HG02798 (cell line): ENCODE results near the gene BCKDHB.

Experiments
- ATAC-seq: cut with Tn5 transposase; IDR thresholded peaks from one replicate; pipeline ENCODE4 v1.9.1; 2021; ENCODE audit warnings: mild to moderate bottlenecking; ENCODE audit not compliant: unreplicated experiment, poor library complexity

Gene BCKDHB

GRCh38 chr6:80316686-80317231 lies 210.3 kb downstream of the BCKDHB start:
- ATAC-seq: no peak

GRCh38 chr6:80319196-80319595 lies 212.7 kb downstream of the BCKDHB start:
- no peak for ATAC-seq

- ATAC-seq: no peak
Observed at GRCh38 chr6:80321011-80321410, 214.5 kb downstream of the BCKDHB start.

DNA sequence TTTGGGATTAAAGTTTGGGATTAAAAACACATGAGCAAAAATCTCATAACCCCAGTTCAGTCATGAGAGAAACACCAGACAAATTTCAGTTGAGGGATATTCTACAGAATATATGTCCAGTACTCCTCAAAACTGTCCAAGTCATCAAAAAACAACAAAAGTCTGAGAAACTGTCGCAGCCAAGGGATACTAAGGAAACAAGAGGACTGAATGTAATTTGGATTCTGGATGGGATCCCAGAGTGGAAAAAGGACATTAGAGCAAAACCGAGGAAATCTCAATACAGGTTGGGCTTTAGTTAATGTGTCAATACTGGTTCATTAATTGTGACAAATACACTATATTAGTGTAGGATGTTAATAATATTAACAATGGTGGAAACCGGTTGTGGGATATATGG lies 219.3 kb downstream of the BCKDHB start:
- ATAC-seq: no peak

DNA sequence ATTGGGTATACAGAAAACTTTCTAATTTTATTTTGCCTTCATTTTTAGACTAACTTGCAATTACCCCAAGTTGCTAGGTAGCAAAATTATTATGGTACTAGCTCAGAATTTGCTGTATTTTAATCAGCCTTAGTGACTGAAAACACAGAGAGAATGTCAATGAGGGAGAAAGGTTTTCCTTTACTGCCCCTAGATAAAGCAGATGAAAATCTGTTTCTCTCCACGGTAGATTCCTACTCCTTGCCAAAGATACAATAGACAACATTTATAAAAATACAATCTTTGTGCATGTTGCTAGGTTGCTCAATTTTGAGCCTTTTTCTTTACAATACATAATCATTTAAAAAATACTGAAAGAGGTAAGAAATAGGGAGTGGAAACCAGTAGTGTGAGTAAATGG lies 222.2 kb downstream of the BCKDHB start:
- ATAC-seq: no peak

GRCh38 chr6:80329496-80329895 lies 223.0 kb downstream of the BCKDHB start:
- no peak for ATAC-seq

DNA sequence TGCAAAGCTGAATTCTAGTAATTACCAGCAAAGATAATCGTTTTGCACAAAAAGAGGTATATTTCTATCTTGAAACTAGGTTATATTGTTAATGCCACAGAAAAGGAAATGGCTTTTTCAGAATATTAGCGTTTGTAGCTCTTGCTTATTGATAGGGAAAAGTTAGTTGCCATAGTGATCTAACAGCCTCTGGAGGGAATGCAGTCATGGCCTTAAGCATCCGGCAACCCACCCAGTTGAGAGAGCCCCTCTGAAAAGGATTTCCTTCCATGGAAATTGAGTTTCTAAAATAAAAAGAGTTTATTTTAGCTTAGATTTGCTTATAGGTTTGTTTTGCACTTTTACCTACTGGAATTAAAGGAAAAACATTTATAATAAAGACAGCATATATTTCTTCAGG lies 224.5 kb downstream of the BCKDHB start:
- no peak for ATAC-seq

GRCh38 chr6:80331522-80331921 lies 225.1 kb downstream of the BCKDHB start:
- ATAC-seq: no peak

DNA sequence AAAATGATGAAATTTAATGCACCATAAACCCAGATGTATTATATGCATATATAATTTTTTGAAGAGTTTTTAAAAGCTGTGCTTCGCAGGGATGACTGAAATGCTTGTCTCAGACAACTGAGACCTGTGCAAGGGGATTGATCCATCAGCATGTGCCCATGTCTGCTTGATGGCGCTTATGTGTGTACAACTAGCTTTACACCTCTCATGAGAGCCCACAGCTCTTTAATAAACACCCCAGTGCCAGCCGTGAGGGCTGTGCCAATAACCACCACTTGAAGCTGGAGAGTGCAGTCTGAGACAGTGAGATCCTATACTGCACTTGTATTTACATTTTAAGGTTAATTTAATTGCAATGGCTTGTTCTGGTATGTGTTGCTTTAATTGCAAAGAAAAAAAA lies 225.5 kb downstream of the BCKDHB start:
- no peak for ATAC-seq

- no peak for ATAC-seq
Observed at GRCh38 chr6:80333342-80333741, 226.9 kb downstream of the BCKDHB start.

GRCh38 chr6:80335121-80335531 lies 228.7 kb downstream of the BCKDHB start:
- ATAC-seq: no peak

- no peak for ATAC-seq
Observed at GRCh38 chr6:80336911-80337310, 230.4 kb downstream of the BCKDHB start.

- ATAC-seq: peak; percentile 83
Observed at GRCh38 chr6:80338201-80338836, 231.8 kb downstream of the BCKDHB start.

- ATAC-seq: no peak
Observed at GRCh38 chr6:80339421-80339820, 232.9 kb downstream of the BCKDHB start.

DNA sequence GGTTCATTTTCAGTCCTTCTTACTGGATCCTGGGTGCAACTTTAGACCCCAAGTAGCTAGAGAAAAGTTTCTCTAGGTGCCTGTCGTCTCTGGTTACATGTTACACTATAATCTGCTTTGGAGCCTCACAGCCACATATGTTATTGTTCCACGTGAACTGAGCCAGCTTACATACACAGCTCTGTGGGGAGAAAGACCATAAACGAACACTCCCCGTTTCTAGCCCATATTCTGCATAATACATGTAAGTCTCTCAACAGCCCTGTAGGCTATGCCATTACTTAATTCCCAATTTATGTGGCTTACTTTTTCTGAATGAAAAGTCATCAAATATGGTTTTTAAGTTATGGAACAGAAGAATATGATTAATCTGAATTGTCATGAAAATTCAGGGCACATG lies 233.8 kb downstream of the BCKDHB start:
- ATAC-seq: no peak

DNA sequence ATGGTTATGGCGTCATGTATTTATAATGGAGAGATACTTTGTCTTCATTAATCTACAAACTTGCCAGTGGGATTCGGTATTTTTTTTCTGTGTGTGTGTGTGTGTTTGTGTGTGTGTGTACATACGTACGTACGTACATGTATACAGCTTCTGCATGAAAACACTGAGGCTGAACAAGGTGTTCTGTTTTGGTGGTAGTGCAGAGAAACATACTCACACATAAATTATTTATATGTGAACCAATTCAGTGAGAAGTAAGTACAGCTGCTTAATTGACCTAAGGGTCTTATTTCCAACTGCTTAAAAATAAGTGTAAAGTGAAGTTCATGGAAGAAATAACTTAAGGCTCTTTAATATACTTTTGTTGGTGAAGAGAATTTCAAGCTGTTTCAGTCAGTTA lies 234.2 kb downstream of the BCKDHB start:
- ATAC-seq: no peak

DNA sequence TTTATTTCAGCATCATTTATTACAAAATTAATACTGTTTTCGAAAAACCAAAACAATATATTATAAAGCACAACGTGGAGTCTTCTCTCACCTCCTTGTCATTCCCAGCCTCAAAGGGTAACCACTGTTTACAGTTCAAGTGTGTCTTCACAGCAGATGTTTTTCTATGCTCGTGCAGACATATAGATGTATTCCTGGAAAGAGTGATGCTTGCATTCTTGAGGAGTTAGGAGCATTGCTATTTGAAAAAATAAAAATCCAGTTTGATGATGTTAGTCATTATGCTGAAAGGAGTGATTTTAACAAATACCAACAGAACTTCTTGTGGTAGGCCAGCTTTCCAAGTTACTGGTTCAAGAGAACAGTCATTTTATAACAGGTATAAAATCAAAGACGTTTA lies 234.9 kb downstream of the BCKDHB start:
- no peak for ATAC-seq

DNA sequence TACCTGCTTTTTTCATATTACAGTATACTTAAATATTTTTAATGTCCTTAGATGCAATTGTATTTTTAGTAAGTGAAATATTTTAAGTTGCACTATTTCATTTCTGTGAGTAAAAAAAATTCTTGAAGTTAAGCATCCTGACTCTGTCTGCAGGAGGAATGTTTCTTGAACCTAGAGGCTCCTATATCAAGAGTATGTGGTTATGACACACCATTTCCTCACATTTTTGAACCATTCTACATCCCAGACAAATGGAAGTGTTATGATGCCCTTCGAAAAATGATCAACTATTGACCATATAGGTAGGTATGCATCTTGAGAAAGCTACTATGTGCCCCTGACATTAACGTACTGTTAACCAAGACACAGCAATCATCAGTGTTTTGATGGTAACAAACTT lies 237.0 kb downstream of the BCKDHB start:
- no peak for ATAC-seq

- no peak for ATAC-seq
Observed at GRCh38 chr6:80347101-80347500, 240.6 kb downstream of the BCKDHB start.

DNA sequence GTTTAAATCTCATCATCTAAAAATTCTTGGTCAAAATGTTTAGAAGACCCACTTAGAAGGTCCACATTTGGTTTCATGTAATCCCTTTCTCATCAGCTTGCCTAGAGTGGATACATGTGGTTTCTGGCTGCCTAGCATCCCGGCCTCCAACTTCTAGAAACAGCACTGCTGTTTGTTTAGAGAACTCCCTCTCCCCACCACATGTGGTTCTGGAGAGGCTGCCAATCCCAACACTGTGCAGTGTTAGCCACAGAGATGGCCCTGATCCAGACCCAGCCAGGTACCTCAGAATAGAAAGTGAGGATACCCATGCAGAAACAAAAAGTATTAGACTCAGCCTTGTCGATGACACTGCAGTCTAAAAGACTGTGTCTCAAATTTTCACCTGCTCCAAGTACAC lies 241.8 kb downstream of the BCKDHB start:
- ATAC-seq: no peak

GRCh38 chr6:80356000-80356399 lies 249.5 kb downstream of the BCKDHB start:
- no peak for ATAC-seq

DNA sequence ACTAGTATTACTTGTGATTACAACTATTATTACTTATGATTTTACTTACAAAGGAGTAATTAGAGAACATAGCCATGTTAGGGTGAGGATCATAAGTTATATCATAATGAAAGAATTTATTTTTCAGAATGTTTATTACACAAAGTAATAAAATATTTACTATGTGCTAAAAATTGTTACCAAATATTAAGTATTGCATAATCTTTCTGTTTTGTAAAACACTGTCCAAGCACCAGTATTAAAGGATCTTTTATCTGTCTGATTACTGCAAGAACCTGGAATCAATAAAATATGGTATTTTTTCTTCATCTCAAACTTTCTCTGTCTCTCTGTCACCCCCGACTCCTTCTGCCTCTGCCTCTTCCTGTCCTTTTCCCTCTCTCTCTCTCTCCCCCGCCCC lies 250.1 kb downstream of the BCKDHB start:
- ATAC-seq: no peak

- ATAC-seq: no peak
Observed at GRCh38 chr6:80357081-80357480, 250.6 kb downstream of the BCKDHB start.
